Activated naive CD4-positive, alpha-beta T cell treated with anti-CD3 and anti-CD28 coated beads, Interleukin-2, amount 50 U/mL, for 24 hours (primary cell): ENCODE measurements around the gene ZDBF2.
"Not testable (repeated sequence)": the region's sequence is repeated elsewhere in the genome, so short reads cannot be mapped to it uniquely, and the experiment has no call there.

Experiments used
- H3K27ac Mint-ChIP-seq: one replicate; pipeline ENCODE4 v1.8.0; 2021; ENCODE audit warnings: mild to moderate bottlenecking, mixed read lengths
- H3K27me3 Mint-ChIP-seq: one replicate; pipeline ENCODE4 v1.8.0; 2021; ENCODE audit warnings: mixed read lengths
- H3K36me3 Mint-ChIP-seq: one replicate; pipeline ENCODE4 v1.8.0; 2021; ENCODE audit warnings: mixed read lengths
- H3K4me1 Mint-ChIP-seq: one replicate; pipeline ENCODE4 v1.8.0; 2021; ENCODE audit warnings: mixed read lengths
- H3K4me3 Mint-ChIP-seq: one replicate; pipeline ENCODE4 v1.8.0; 2021; ENCODE audit warnings: mild to moderate bottlenecking, mixed read lengths
- H3K9me3 Mint-ChIP-seq: one replicate; pipeline ENCODE4 v1.8.0; 2021; ENCODE audit warnings: mixed read lengths

The ZDBF2 gene

DNA sequence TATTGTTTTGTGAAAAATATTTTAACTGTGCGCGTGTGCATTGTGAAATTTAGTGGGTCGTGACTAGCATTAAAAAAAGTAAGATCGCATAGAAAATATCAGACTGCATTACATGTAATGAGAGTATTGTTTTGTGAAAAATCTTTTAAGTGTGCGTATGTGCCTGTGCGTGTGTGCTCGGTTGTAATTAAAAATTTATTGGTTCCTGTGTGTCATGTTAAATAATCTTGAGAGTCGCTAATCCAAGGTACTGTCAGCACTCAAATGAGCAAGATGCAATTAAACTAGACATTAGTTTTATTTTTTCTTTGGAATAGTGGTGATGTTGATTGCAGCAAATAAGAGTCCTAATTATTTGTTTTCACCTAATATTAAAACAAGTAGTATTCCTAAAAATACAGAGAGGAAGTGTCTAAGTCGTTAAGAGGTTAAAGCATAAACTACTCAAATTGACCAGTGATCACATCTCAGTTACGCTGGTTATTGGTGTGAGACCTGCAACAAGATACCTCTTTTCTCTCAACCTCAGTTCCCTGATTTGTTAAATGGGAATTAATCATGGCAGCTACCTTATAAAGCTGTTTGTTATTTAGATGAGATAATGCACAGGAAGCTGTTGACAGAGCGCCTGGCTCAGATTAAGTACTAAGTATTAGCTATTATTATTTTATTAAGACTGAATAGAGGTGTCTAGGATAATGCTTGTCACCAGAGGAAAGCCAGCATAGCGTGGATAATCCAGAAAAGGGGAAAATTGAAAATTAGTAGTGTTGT lies 1.9 kb downstream of the ZDBF2 start:
- Mint-ChIP-seq H3K9me3 (peaks cover 9% of the 10 kb centered on the region), H3K27ac (no peak overlapping the region), H3K36me3 (peaks cover 2% of the 10 kb centered on the region), H3K4me3 (peak overlapping the region; percentile 90), H3K4me1 (peaks cover 22% of the 10 kb centered on the region), H3K27me3 (peaks cover 29% of the 10 kb centered on the region)

DNA sequence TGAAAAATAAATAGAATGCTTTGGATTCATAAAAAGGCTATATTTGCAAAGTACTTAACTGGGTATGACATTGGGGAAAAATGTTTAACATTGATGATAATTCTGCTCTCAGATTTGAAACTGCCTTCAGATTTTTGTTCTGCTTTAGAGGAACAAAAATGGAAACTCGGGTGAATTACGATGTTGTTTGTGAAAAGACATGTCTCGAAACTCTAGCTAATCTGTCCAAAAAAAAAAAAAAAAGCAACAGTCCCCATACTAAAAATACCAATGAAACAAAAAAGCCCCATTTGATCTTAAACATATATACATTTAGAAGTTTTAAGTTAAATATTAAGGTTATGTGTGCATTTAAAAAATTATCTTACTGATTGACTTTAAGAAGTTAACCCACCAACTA lies 3.0 kb downstream of the ZDBF2 start:
- Mint-ChIP-seq H3K4me3 (no peak overlapping the region), H3K27ac (no peak overlapping the region)

DNA sequence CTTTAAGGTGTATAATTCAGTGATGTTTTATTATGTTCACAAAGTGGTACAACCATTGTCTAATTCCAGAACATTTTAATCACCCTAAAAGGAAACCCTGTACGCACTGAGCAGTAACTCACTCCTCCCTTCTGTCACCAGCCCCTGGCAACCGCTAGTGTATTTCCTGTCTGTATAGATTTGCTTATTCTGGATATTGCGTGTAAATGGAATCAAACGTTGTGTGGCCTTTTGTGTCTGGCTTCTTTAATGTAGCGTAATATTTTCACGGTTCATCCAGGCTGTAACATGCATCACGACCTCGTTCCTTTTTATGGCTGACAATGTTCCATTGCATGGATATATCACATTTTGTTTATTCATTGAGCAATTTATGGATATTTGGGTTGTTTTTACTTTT lies 8.3 kb downstream of the ZDBF2 start:
- Mint-ChIP-seq H3K27me3 (peaks cover 9% of the 10 kb centered on the region), H3K36me3 (peaks cover 39% of the 10 kb centered on the region)

More for the DNA sequence above, 3.0 kb downstream of the ZDBF2 start:
- Mint-ChIP-seq H3K36me3 (peaks cover 8% of the 10 kb centered on the region), H3K27me3 (peaks cover 24% of the 10 kb centered on the region), H3K4me1 (peaks cover 22% of the 10 kb centered on the region), H3K9me3 (peaks cover 9% of the 10 kb centered on the region)

DNA sequence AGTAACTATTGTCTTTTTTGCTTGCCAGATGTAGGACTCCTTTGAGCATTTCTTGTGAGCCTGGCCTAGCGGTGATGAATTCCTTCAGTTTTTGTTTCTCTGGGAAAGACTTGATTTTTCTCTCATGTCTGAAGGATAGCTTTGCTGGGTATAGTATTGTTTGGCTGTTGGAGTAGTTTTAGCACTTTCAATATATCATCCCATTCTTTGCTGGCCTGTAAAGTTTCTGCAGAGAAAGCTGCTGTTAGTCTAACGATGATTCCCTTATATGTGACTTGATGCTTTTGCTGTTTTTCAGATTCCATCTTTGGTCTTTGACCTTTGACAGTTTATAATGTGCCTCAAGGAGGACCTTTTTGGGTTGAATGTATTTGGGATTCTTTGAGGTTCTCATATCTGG lies 12.7 kb downstream of the ZDBF2 start:
- H3K27ac Mint-ChIP-seq = no peak overlapping the region

More for the DNA sequence above, 8.3 kb downstream of the ZDBF2 start:
- peaks cover 3% of the 10 kb centered on the region for H3K4me1 Mint-ChIP-seq
- peaks cover 12% of the 10 kb centered on the region for H3K9me3 Mint-ChIP-seq
- no peak overlapping the region for H3K4me3 Mint-ChIP-seq
- H3K27ac Mint-ChIP-seq = no peak overlapping the region

GRCh38 chr2:206289391-206289790 lies 14.9 kb downstream of the ZDBF2 start:
- no peak overlapping the region for H3K4me3 Mint-ChIP-seq
- peaks cover 48% of the 10 kb centered on the region for H3K36me3 Mint-ChIP-seq
- peaks cover 4% of the 10 kb centered on the region for H3K27me3 Mint-ChIP-seq
- H3K27ac Mint-ChIP-seq = no peak overlapping the region
- peaks cover 3% of the 10 kb centered on the region for H3K4me1 Mint-ChIP-seq
- peaks cover 22% of the 10 kb centered on the region for H3K9me3 Mint-ChIP-seq

More for the DNA sequence above, 12.7 kb downstream of the ZDBF2 start:
- Mint-ChIP-seq H3K27me3 (peaks cover 8% of the 10 kb centered on the region), H3K4me3 (no peak overlapping the region), H3K9me3 (peaks cover 17% of the 10 kb centered on the region), H3K36me3 (peaks cover 49% of the 10 kb centered on the region), H3K4me1 (peaks cover 3% of the 10 kb centered on the region)

- H3K36me3 Mint-ChIP-seq = peaks cover 23% of the 10 kb centered on the region
- peaks cover 1% of the 10 kb centered on the region for H3K27me3 Mint-ChIP-seq
- H3K4me1 Mint-ChIP-seq = no peaks in the 10 kb centered on the region
- H3K9me3 Mint-ChIP-seq = peaks cover 16% of the 10 kb centered on the region
- H3K4me3 Mint-ChIP-seq = no peak overlapping the region
- H3K27ac Mint-ChIP-seq = no peak overlapping the region
Observed at GRCh38 chr2:206296128-206296527, 21.7 kb downstream of the ZDBF2 start.

GRCh38 chr2:206299608-206300007 lies 25.1 kb downstream of the ZDBF2 start:
- H3K9me3 Mint-ChIP-seq, H3K4me3 Mint-ChIP-seq, H3K27ac Mint-ChIP-seq, H3K4me1 Mint-ChIP-seq, H3K27me3 Mint-ChIP-seq: not testable (repeated sequence)
- H3K36me3 Mint-ChIP-seq = peaks cover 12% of the 10 kb centered on the region

DNA sequence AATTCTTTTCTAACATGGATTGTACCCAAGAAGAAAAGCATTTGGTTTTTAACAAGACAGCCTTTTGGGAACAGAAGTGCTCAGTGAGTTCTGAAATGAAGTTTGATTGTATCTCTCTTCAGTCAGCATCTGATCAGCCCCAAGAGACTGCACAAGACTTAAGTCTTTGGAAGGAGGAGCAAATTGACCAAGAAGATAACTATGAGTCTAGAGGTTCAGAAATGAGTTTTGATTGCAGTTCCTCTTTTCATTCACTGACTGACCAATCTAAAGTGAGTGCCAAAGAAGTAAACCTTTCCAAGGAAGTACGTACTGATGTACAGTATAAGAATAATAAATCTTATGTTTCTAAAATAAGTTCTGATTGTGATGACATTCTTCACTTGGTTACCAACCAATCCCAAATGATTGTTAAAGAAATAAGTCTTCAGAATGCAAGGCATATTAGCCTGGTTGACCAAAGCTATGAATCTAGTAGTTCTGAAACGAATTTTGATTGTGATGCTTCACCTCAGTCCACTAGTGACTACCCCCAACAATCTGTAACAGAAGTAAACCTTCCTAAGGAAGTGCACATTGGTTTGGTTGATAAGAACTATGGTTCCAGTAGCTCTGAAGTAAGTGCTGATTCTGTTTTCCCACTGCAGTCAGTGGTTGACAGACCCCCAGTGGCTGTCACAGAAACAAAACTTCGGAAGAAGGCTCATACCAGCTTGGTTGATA lies 31.2 kb downstream of the ZDBF2 start:
- Mint-ChIP-seq H3K27me3 (no peaks in the 10 kb centered on the region), H3K27ac (no peak overlapping the region), H3K36me3 (peaks cover 19% of the 10 kb centered on the region), H3K4me1 (no peaks in the 10 kb centered on the region), H3K9me3 (peaks cover 20% of the 10 kb centered on the region), H3K4me3 (no peak overlapping the region)

- Mint-ChIP-seq H3K36me3 (peaks cover 16% of the 10 kb centered on the region), H3K4me1 (no peaks in the 10 kb centered on the region), H3K27me3 (no peaks in the 10 kb centered on the region), H3K4me3 (no peak overlapping the region), H3K27ac (no peak overlapping the region), H3K9me3 (peaks cover 20% of the 10 kb centered on the region)
Observed at GRCh38 chr2:206311026-206311425, 36.6 kb downstream of the ZDBF2 start.

- H3K4me3 Mint-ChIP-seq = no peak overlapping the region
- peaks cover 2% of the 10 kb centered on the region for H3K36me3 Mint-ChIP-seq
- no peaks in the 10 kb centered on the region for H3K27me3 Mint-ChIP-seq
- no peak overlapping the region for H3K27ac Mint-ChIP-seq
- H3K4me1 Mint-ChIP-seq = no peaks in the 10 kb centered on the region
- H3K9me3 Mint-ChIP-seq = no peaks in the 10 kb centered on the region
Observed at GRCh38 chr2:206316141-206316540, 41.7 kb downstream of the ZDBF2 start.

- H3K27me3 Mint-ChIP-seq = peaks cover 2% of the 10 kb centered on the region
- H3K9me3 Mint-ChIP-seq = no peaks in the 10 kb centered on the region
- H3K36me3 Mint-ChIP-seq = no peaks in the 10 kb centered on the region
Observed at GRCh38 chr2:206323033-206323432, 48.6 kb downstream of the ZDBF2 start.

GRCh38 chr2:206323486-206323885 lies 49.0 kb downstream of the ZDBF2 start:
- no peak overlapping the region for H3K4me3 Mint-ChIP-seq
- peaks cover 2% of the 10 kb centered on the region for H3K27me3 Mint-ChIP-seq
- H3K36me3 Mint-ChIP-seq = no peaks in the 10 kb centered on the region
- H3K4me1 Mint-ChIP-seq = no peaks in the 10 kb centered on the region
- H3K27ac Mint-ChIP-seq = no peak overlapping the region
- H3K9me3 Mint-ChIP-seq = no peaks in the 10 kb centered on the region

More at GRCh38 chr2:206323033-206323432, 48.6 kb downstream of the ZDBF2 start:
- H3K4me3 Mint-ChIP-seq = no peak overlapping the region
- no peaks in the 10 kb centered on the region for H3K4me1 Mint-ChIP-seq
- no peak overlapping the region for H3K27ac Mint-ChIP-seq

GRCh38 chr2:206324869-206325268 lies 50.4 kb downstream of the ZDBF2 start:
- Mint-ChIP-seq H3K4me3 (no peak overlapping the region), H3K9me3 (no peaks in the 10 kb centered on the region), H3K27ac (no peak overlapping the region), H3K4me1 (no peaks in the 10 kb centered on the region), H3K36me3 (no peaks in the 10 kb centered on the region), H3K27me3 (peaks cover 2% of the 10 kb centered on the region)

- no peak overlapping the region for H3K4me3 Mint-ChIP-seq
- H3K36me3 Mint-ChIP-seq = no peaks in the 10 kb centered on the region
- H3K9me3 Mint-ChIP-seq = no peaks in the 10 kb centered on the region
- no peak overlapping the region for H3K27ac Mint-ChIP-seq
- no peaks in the 10 kb centered on the region for H3K4me1 Mint-ChIP-seq
- peaks cover 5% of the 10 kb centered on the region for H3K27me3 Mint-ChIP-seq
Observed at GRCh38 chr2:206328974-206329373, 54.5 kb downstream of the ZDBF2 start.

- no peak overlapping the region for H3K27ac Mint-ChIP-seq
- no peak overlapping the region for H3K4me3 Mint-ChIP-seq
- no peaks in the 10 kb centered on the region for H3K36me3 Mint-ChIP-seq
- H3K9me3 Mint-ChIP-seq = no peaks in the 10 kb centered on the region
- peaks cover 3% of the 10 kb centered on the region for H3K27me3 Mint-ChIP-seq
- H3K4me1 Mint-ChIP-seq = no peaks in the 10 kb centered on the region
Observed at GRCh38 chr2:206336861-206337260, 62.4 kb downstream of the ZDBF2 start.

DNA sequence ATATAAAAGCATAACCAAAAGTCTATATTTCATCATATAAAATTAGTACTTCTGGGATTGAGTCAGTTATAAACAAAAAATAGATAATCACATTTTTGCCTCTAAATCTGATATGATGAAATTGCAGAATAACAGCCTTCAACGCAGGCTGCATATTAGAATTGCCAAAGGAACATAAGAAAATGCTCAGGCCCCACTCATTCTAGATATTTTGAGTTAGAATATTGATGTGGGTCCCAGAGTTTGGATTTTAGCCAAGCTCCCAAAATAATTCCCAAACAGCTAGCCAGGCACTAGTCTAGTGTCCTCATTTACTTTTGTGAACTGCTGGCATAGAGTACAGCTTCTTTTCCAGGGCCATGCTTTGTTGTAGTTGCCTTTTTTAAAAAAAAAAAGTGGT lies 63.5 kb downstream of the ZDBF2 start:
- Mint-ChIP-seq H3K27me3 (no peaks in the 10 kb centered on the region), H3K9me3 (no peaks in the 10 kb centered on the region), H3K4me3 (no peak overlapping the region), H3K27ac (no peak overlapping the region), H3K36me3 (no peaks in the 10 kb centered on the region), H3K4me1 (no peaks in the 10 kb centered on the region)
